GM23338 (cell line): ENCODE measurements around the gene ANKFN1. TPM values are rescaled to one million over a fixed set of nuclear protein-coding genes. Genes with fewer than 3 reads are reported as not detected.

ENCODE experiments used
- ATAC-seq: fragments of 200-7000 bp; cut with Tn5 transposase; 3 replicates; pipeline ENCODE4 v1.9.1; 2020
- DNase-seq: peaks from one replicate; pipeline ENCODE4 v3.0.0-alpha.2; 2015; ENCODE audit warnings: low spot score
- H2AFZ ChIP-seq: fragments of 200-600 bp; sonication (generic); 2 replicates; pipeline ENCODE4 v1.8.0; 2016; ENCODE audit warnings: antibody characterized with exemption, mild to moderate bottlenecking, moderate library complexity
- H3F3A ChIP-seq: fragments of 200-600 bp; sonication (generic); replicated peaks from 2 replicates; pipeline ENCODE4 v1.8.0; 2017; ENCODE audit warnings: antibody characterized with exemption, mixed run types, low read depth
- H3K27ac ChIP-seq: fragments of 200-600 bp; sonication (generic); 2 replicates; pipeline ENCODE4 v1.6.1; 2016; ENCODE audit warnings: low read depth
- H3K27me3 ChIP-seq: fragments of 200-600 bp; sonication (generic); 2 replicates; pipeline ENCODE4 v1.8.0; 2016; ENCODE audit warnings: mild to moderate bottlenecking, mixed run types, moderate library complexity; ENCODE audit not compliant: insufficient read depth
- H3K36me3 ChIP-seq: fragments of 200-600 bp; sonication (generic); 2 replicates; pipeline ENCODE4 v1.8.0; 2016; ENCODE audit warnings: mild to moderate bottlenecking; ENCODE audit not compliant: insufficient read depth
- H3K4me1 ChIP-seq: fragments of 200-600 bp; sonication (generic); 2 replicates; pipeline ENCODE4 v1.8.0; 2016; ENCODE audit warnings: mild to moderate bottlenecking, moderate library complexity; ENCODE audit not compliant: insufficient read depth
- H3K4me2 ChIP-seq: fragments of 200-600 bp; sonication (generic); 2 replicates; pipeline ENCODE4 v1.7.1; 2017; ENCODE audit warnings: mixed run types
- H3K4me3 ChIP-seq: fragments of 200-600 bp; sonication (generic); 2 replicates; pipeline ENCODE4 v1.6.1; 2016; ENCODE audit warnings: mixed run types
- H3K79me2 ChIP-seq: fragments of 200-600 bp; sonication (generic); replicated peaks from 2 replicates; pipeline ENCODE4 v1.8.0; 2017; ENCODE audit warnings: mild to moderate bottlenecking; ENCODE audit not compliant: insufficient read depth
- H3K9me2 ChIP-seq: fragments of 200-600 bp; sonication (generic); 2 replicates; pipeline ENCODE4 v1.8.0; 2017; ENCODE audit not compliant: insufficient read depth
- H4K20me1 ChIP-seq: fragments of 200-600 bp; sonication (generic); replicated peaks from 2 replicates; pipeline ENCODE4 v1.8.0; 2017; ENCODE audit warnings: mild to moderate bottlenecking; ENCODE audit not compliant: insufficient read depth
- H3K27ac Mint-ChIP-seq: 2 replicates; pipeline ENCODE4 v1.8.0; 2020; ENCODE audit warnings: inconsistent platforms, mild to moderate bottlenecking, moderate library complexity, mixed read lengths
- H3K27me3 Mint-ChIP-seq: 3 replicates; pipeline ENCODE4 v1.8.0; 2022; ENCODE audit warnings: low read depth, mild to moderate bottlenecking, moderate library complexity, mixed read lengths, inconsistent platforms; ENCODE audit not compliant: insufficient read depth, poor library complexity
- H3K36me3 Mint-ChIP-seq: 3 replicates; pipeline ENCODE4 v1.8.0; 2021; ENCODE audit warnings: low read depth, mild to moderate bottlenecking, inconsistent platforms, moderate library complexity, mixed read lengths
- H3K4me1 Mint-ChIP-seq: 3 replicates; pipeline ENCODE4 v1.8.0; 2020; ENCODE audit warnings: mild to moderate bottlenecking, inconsistent platforms, mixed read lengths
- H3K4me3 Mint-ChIP-seq: 3 replicates; pipeline ENCODE4 v1.8.0; 2021; ENCODE audit warnings: moderate library complexity, mild to moderate bottlenecking, inconsistent platforms, mixed read lengths
- H3K9me3 Mint-ChIP-seq: 3 replicates; pipeline ENCODE4 v1.8.0; 2020; ENCODE audit warnings: moderate library complexity, mild to moderate bottlenecking, inconsistent platforms, mixed read lengths
- CREB1 ChIP-seq: fragments of 250-450 bp; sonication (Bioruptor Pico); IDR thresholded peaks from 2 replicates; pipeline ENCODE4 v1.5.0; 2020; ENCODE audit warnings: low read depth, mild to moderate bottlenecking, moderate library complexity
- CTCF ChIP-seq, 2 experiments: fragments of 200-600 bp in 1 of 2; sonication (generic) in 1 of 2; conservative IDR thresholded peaks; 2 replicates each; pipeline versions ENCODE4 v1.5.1 to v1.6.1; 2016 to 2017; ENCODE audit warnings: antibody characterized with exemption in 2 of 2, low read depth in 2 of 2, mild to moderate bottlenecking in 2 of 2, moderate library complexity in 1 of 2
- EZH2 ChIP-seq: fragments of 200-600 bp; sonication (generic); IDR thresholded peaks from one replicate; pipeline ENCODE4 v1.8.0; 2017; ENCODE audit warnings: antibody characterized with exemption, mild to moderate bottlenecking, low read depth; ENCODE audit not compliant: unreplicated experiment
- EZH2phosphoT487 ChIP-seq: fragments of 200-600 bp; sonication (generic); IDR thresholded peaks from one replicate; pipeline ENCODE4 v1.8.1; 2018; ENCODE audit warnings: antibody characterized with exemption; ENCODE audit not compliant: unreplicated experiment
- JUNB ChIP-seq: IDR thresholded peaks from one replicate; pipeline ENCODE4 v1.6.1; 2016; ENCODE audit warnings: antibody characterized with exemption; ENCODE audit not compliant: unreplicated experiment
- NANOG ChIP-seq: IDR thresholded peaks from 2 replicates; pipeline ENCODE4 v1.6.1; 2016; ENCODE audit warnings: antibody characterized with exemption, borderline replicate concordance
- REST ChIP-seq: IDR thresholded peaks from one replicate; pipeline ENCODE4 v1.6.1; 2018; ENCODE audit warnings: antibody characterized with exemption; ENCODE audit not compliant: unreplicated experiment
- STAT1 ChIP-seq: IDR thresholded peaks from one replicate; pipeline ENCODE4 v1.6.1; 2016; ENCODE audit warnings: antibody characterized with exemption; ENCODE audit not compliant: unreplicated experiment
- ZNF114 ChIP-seq: fragments of 250-450 bp; sonication (Bioruptor Pico); IDR thresholded peaks from 2 replicates; pipeline ENCODE4 v1.5.0; 2020; ENCODE audit warnings: mild to moderate bottlenecking, moderate library complexity
- ZNF462 ChIP-seq: fragments of 250-450 bp; sonication (Bioruptor Pico); IDR thresholded peaks from 2 replicates; pipeline ENCODE4 v1.5.0; 2020; ENCODE audit warnings: mild to moderate bottlenecking, moderate library complexity
- polyA plus RNA-seq: library from polyadenylated mRNA; unstranded; fragments of >200 nt; fragmentation: Nextera tagmentation; extraction: Ambion mirVana; gene quantifications from 2 replicates; pipeline ENCODE4 v1.2.1, GENCODE V29; 2016
- total RNA-seq: library from RNA; depleted of rRNA; stranded (reverse); fragments of >200 nt; shearing (Covaris generic); gene quantifications from 2 replicates; pipeline ENCODE4 v1.2.3, GENCODE V29; 2014

Gene ANKFN1
- total and polyA plus RNA-seq, 2 experiments from 2014 or later = not detected

GRCh38 chr17:56167491-56167890, 14.2 kb downstream of the ANKFN1 start (continued):
- TF ChIP-seq REST (no peak), JUNB (no peak), STAT1 (no peak), ZNF462 (CRISPR knock-in tag) (no peak)

GRCh38 chr17:56169621-56170020, 16.3 kb downstream of the ANKFN1 start:
- Mint-ChIP-seq H3K4me3 (no peak overlapping the region), H3K27me3 (no peaks in the 10 kb centered on the region), H3K9me3 (peaks cover 3% of the 10 kb centered on the region; the same call in 2 of the 3 replicates), H3K4me1 (peaks cover 11% of the 10 kb centered on the region; the same call in 2 of the 3 replicates), H3K27ac (no peak overlapping the region), H3K36me3 (no peaks in the 10 kb centered on the region)
- H3K4me1 ChIP-seq = peaks cover 6% of the 10 kb centered on the region; the same call in 1 of the 2 replicates
- no peak for TF ChIP-seq EZH2
- no peak for TF ChIP-seq JUNB
- no peak for TF ChIP-seq CTCF (conservative IDR thresholded peaks at IDR 0.05; ENCODE audit: low read depth in 2 of 2)
- TF ChIP-seq CREB1 (CRISPR knock-in tag) = no peak
- TF ChIP-seq EZH2phosphoT487 = no peak
- no peak for TF ChIP-seq STAT1
- TF ChIP-seq NANOG = no peak
- TF ChIP-seq ZNF114 = no peak
- no peak for DNase-seq
- no peak overlapping the region for H3K4me3 ChIP-seq
- H2AFZ ChIP-seq = no peak overlapping the region
- no peaks in the 10 kb centered on the region for H3K27me3 ChIP-seq
- H3K36me3 ChIP-seq = no peaks in the 10 kb centered on the region
- no peaks in the 10 kb centered on the region for H4K20me1 ChIP-seq
- ATAC-seq = no peak
- H3K27ac ChIP-seq = no peak overlapping the region
- no peaks in the 10 kb centered on the region for H3F3A ChIP-seq
- no peaks in the 10 kb centered on the region for H3K79me2 ChIP-seq
- H3K9me2 ChIP-seq = peaks cover 4% of the 10 kb centered on the region; the same call in 1 of the 2 replicates
- H3K4me2 ChIP-seq = no peak overlapping the region
